GF-D8 (cell line): ENCODE results near the gene CYB5R4.

ENCODE experiments used
- DNase-seq: peaks from one replicate; lab custom pipeline; 2025; lab: John Stamatoyannopoulos, UW

The CYB5R4 gene

GRCh38 chr6:83859410-83860358, at the start of gene CYB5R4:
Gene CYB5R4, plus strand, starts transcription at chr6:83859689. Its CDS starts 94 bp downstream, at chr6:83859783.
- peak; percentile 82 for DNase-seq

- DNase-seq = no peak
Measured at GRCh38 chr6:83812595-83812994, 46.9 kb upstream of the CYB5R4 start.

- DNase-seq = no peak
Measured at GRCh38 chr6:83815631-83816272, 43.7 kb upstream of the CYB5R4 start.

GRCh38 chr6:83822629-83823169, 36.8 kb upstream of the CYB5R4 start:
- no peak for DNase-seq

GRCh38 chr6:83824388-83824801, 35.1 kb upstream of the CYB5R4 start:
- no peak for DNase-seq

- DNase-seq = no peak
Measured at GRCh38 chr6:83824831-83825230, 34.7 kb upstream of the CYB5R4 start.

- no peak for DNase-seq
Measured at GRCh38 chr6:83827050-83827449, 32.4 kb upstream of the CYB5R4 start.

- no peak for DNase-seq
Measured at GRCh38 chr6:83838727-83839126, 20.8 kb upstream of the CYB5R4 start.

- DNase-seq = no peak
Measured at GRCh38 chr6:83844170-83844569, 15.3 kb upstream of the CYB5R4 start.

- no peak for DNase-seq
Measured at GRCh38 chr6:83846291-83846690, 13.2 kb upstream of the CYB5R4 start.

- no peak for DNase-seq
Measured at GRCh38 chr6:83847179-83847578, 12.3 kb upstream of the CYB5R4 start.

- no peak for DNase-seq
Measured at GRCh38 chr6:83849127-83849526, 10.4 kb upstream of the CYB5R4 start.

- no peak for DNase-seq
Measured at GRCh38 chr6:83849610-83850009, 9.9 kb upstream of the CYB5R4 start.

- no peak for DNase-seq
Measured at GRCh38 chr6:83852528-83853177, 6.8 kb upstream of the CYB5R4 start.

- DNase-seq = no peak
Measured at GRCh38 chr6:83853178-83854000, 6.1 kb upstream of the CYB5R4 start, which contains the start of gene RIPPLY2. Gene RIPPLY2, plus strand, starts transcription at chr6:83853360. Its CDS starts 57 bp downstream, at chr6:83853417.

- no peak for DNase-seq
Measured at GRCh38 chr6:83854001-83854501, 5.4 kb upstream of the CYB5R4 start.

GRCh38 chr6:83854766-83855165, 4.7 kb upstream of the CYB5R4 start:
- no peak for DNase-seq

GRCh38 chr6:83860359-83860755, 868 bp downstream of the CYB5R4 start:
- peak; percentile 13 for DNase-seq

GRCh38 chr6:83860782-83861495, 1.4 kb downstream of the CYB5R4 start:
- no peak for DNase-seq

GRCh38 chr6:83862776-83863471, 3.4 kb downstream of the CYB5R4 start:
- DNase-seq = no peak
